Amygdala (tissue), 56 donors: ENCODE results near the gene WNT2B.
"Not testable (repeated sequence)": the region's sequence is repeated elsewhere in the genome, so short reads cannot be mapped to it uniquely, and the experiment has no call there.

ENCODE experiments used
- DNase-seq, 56 donors: peaks; one replicate each; lab custom pipeline; 2025; lab: John Stamatoyannopoulos, UW

WNT2B gene

GRCh38 chr1:112508278-112509004 lies at the start of gene WNT2B:
Gene WNT2B, plus strand, starts transcription at chr1:112508965. Its CDS starts 298 bp downstream, at chr1:112509263.
- peak in 8 of 56 donors; percentile 5 to 47 (median 16) for DNase-seq

GRCh38 chr1:112460615-112461014 lies 48.1 kb upstream of the WNT2B start:
- no peak for DNase-seq

GRCh38 chr1:112461200-112461871 lies 47.4 kb upstream of the WNT2B start:
- DNase-seq, result no peak

GRCh38 chr1:112462953-112463279 lies 45.8 kb upstream of the WNT2B start:
- no peak for DNase-seq

GRCh38 chr1:112464501-112464900 lies 44.3 kb upstream of the WNT2B start:
- peak in 2 of 56 donors; percentile 7 to 15 for DNase-seq

GRCh38 chr1:112465122-112465521 lies 43.6 kb upstream of the WNT2B start:
- DNase-seq, result peak in 21 of 56 donors; percentile 8 to 45 (median 26)

- DNase-seq, result peak; percentile 55 to 98 (median 90)
These were observed 42.6 kb upstream of the WNT2B start for GRCh38 chr1:112466078-112466660.

GRCh38 chr1:112470324-112470723 lies 38.4 kb upstream of the WNT2B start:
- not testable (repeated sequence) for DNase-seq

- no peak for DNase-seq
These were observed 37.8 kb upstream of the WNT2B start for GRCh38 chr1:112470966-112471365.

GRCh38 chr1:112472142-112472541 lies 36.6 kb upstream of the WNT2B start:
- DNase-seq, result no peak

GRCh38 chr1:112477550-112477949 lies 31.2 kb upstream of the WNT2B start:
- no peak for DNase-seq

- DNase-seq, result no peak
These were observed 30.5 kb upstream of the WNT2B start for GRCh38 chr1:112478314-112478713.

GRCh38 chr1:112486063-112486462 lies 22.7 kb upstream of the WNT2B start:
- DNase-seq, result not testable (repeated sequence)

- not testable (repeated sequence) for DNase-seq
These were observed 21.1 kb upstream of the WNT2B start for GRCh38 chr1:112487686-112488085.

- no peak for DNase-seq
These were observed 20.6 kb upstream of the WNT2B start for GRCh38 chr1:112488141-112488540.

GRCh38 chr1:112492076-112492475 lies 16.7 kb upstream of the WNT2B start:
- no peak for DNase-seq

- DNase-seq, result no peak
These were observed 15.4 kb upstream of the WNT2B start for GRCh38 chr1:112493351-112493750.

- no peak for DNase-seq
These were observed 12.5 kb upstream of the WNT2B start for GRCh38 chr1:112496290-112496689.

- peak in 49 of 56 donors; percentile 18 to 80 (median 53) for DNase-seq
These were observed 6.7 kb upstream of the WNT2B start for GRCh38 chr1:112501810-112502641.

- DNase-seq, result no peak
These were observed 5.9 kb upstream of the WNT2B start for GRCh38 chr1:112502826-112503225.
